Ammon's horn (tissue), 1 donor: ENCODE measurements around the gene HMGN4.

Experiments used
- DNase-seq: peaks from one replicate; pipeline ENCODE4 v3.0.0-alpha.2; 2016; ENCODE audit warnings: low spot score

The HMGN4 gene

DNA sequence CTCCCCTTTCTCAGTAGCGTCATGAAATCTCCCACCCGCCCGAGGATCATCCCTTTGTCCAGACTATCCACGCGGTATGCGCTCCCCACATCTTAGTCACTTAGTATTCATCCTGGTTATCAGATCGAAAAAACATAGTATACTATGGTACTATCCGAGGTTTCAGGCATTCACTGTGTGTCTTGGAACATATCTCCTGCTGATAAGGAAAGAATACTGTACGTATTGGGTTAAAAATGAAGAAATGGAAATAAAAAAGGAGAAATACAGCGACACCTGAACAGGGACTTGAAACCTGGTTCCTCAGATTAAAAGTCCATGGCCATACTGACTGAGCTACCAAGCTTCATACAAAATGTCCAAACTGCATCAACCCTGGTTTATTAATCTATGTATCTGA, 14.0 kb downstream of the HMGN4 start:
- no peak for DNase-seq

GRCh38 chr6:26552640-26553188, 14.5 kb downstream of the HMGN4 start:
- no peak for DNase-seq

DNA sequence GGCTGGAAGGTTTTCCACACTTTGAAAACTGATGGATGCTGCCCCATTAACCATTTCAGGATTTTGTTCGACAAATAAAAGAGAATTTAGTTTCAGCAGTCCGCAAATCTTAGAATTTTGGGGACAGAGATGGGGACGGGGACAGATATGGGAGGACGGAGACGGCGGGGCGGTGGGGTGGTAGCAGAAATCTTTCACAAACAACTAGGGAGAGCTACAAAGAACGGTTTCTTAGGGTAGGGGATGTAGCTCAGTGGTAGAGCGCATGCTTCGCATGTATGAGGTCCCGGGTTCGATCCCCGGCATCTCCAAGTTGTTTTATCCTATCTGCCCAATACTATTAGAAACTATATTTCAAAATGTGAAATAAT, 15.1 kb downstream of the HMGN4 start:
- peak; percentile 85 for DNase-seq

- DNase-seq: peak; percentile 73
Measured at GRCh38 chr6:26553635-26554446, 15.7 kb downstream of the HMGN4 start.

- DNase-seq: no peak
Measured at GRCh38 chr6:26554447-26554696, 16.2 kb downstream of the HMGN4 start.

DNA sequence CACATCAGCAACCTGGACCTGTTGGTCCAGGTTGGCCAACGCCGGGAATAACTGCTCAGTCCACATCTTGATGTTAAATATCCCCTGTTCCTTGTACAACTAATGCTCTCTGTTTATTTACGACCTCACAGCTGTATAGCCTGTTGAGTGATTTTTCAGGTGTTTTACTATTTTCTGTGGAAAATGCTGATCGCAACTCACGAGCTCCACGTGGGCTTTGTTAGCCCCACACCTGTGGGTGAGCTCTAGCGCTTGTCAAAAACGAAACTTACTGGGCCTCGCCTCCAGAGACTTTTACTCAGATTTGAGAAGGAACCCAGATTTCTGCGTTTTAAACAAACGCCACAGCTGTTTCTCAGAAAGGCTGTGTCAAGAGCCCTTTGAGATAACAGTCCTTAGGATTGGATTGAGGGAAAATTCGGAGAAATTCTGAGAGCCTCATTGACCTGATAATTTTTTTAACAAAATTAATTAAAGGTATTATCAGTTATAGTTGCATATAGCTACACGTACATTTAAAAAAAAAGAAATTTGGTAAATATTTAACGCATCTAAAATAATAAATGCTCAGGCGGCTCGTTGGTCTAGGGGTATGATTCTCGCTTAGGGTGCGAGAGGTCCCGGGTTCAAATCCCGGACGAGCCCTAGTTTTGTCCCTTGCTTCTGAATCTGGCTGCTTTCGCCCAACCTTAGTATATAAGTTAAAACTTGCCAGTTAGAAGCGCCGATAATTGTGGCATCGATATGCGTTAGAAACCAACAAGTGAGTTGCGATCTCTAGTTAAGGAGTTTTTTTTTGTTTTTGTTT, 16.7 kb downstream of the HMGN4 start:
- peak; percentile 54 for DNase-seq

- DNase-seq: no peak
Measured at GRCh38 chr6:26555505-26556262, 17.5 kb downstream of the HMGN4 start.

DNA sequence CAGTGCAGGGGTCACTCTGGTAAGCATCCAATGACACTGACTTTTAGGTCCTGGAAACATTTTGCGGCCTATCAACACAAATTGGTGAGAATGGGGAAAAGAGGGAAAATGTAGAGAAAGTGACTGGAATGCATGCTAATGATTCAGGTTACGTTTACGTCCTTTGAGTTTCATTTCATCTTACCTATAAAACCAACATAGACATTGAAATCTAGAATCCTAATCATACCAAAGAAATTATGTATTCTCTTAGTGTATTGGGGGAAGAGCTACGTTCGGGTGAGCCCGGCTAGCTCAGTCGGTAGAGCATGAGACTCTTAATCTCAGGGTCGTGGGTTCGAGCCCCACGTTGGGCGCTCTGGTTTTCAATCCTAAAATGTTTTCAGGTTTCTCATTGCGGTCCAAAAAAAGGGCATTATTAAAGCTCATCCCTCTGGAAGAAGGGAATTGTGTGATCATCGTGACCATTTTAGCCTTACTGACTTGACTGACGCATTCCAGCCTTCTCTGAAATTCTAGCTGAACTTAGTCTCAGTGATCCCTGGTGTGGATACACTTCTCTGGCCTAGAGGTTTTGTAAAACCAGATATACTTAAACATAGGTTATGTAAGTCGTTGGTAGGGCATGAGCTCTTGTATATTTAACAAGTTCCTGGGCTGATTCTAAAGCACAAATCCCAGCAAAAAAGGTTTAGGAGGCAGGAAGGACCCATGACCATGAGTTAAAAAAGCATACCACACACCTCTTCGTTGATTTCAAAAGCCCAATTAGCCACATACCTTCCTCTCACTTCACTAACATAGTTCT, 18.3 kb downstream of the HMGN4 start:
- DNase-seq: peak; percentile 55

DNA sequence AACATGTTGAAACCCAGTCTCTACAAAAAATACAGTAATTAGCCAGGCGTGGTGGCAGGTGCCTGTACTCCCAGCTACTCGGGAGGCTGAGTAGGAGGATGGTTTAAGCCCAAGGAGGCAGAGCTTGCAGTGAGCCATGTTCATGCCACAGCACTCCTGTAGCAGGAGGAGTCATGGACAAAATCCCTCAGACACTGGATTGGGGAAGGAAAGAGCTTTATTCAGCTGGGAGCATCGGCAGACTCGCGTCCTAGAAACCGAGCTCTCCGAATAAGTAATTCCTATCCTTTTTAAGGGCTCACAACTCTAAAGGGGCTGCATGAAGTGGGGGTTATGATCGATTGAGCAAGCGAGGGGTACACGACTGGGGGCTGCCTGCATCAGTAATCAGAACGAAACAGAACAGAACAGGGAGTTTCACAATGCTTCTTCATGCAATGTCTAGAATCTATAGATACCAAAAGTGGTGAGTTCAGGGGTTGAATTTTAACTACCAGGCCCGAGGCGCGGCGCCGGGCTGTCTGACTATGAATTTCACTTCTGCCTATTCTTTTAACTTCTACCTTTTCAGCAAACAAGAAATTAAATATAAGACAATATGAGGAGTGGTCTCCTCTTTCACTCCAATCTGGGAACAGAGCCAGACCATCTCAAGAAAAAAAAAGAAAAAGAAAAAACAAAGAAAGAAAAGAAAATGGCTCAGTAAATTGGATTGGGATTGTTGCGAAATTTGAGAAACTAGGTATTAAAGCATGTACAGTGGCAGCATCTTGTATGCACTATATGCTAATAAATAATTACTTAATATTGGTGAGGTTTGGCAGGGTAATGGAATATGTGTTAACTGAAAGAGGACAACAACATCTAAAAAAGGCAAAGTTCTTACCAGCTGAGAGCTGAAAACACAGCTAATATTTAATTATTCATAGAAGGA, 23.6 kb downstream of the HMGN4 start:
- DNase-seq: no peak

DNA sequence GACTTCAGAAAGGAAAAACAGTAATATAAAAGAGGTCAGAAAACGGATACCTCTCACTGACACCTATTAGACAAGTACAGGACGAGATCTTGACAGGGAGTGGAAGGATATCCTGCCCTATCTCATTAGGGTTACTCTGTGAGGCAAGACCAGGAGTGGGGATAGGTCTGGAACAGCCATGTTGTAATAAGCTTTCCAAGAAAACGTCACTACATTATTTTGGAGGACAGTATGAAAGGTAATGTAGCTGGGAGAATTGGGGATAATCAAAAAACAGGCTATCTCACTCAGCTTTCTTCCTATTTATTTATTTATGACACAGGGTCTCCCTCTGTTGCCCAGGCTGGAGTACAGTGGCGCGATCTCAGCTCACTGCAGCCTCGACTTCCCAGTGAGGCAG, 25.3 kb downstream of the HMGN4 start:
- no peak for DNase-seq

DNA sequence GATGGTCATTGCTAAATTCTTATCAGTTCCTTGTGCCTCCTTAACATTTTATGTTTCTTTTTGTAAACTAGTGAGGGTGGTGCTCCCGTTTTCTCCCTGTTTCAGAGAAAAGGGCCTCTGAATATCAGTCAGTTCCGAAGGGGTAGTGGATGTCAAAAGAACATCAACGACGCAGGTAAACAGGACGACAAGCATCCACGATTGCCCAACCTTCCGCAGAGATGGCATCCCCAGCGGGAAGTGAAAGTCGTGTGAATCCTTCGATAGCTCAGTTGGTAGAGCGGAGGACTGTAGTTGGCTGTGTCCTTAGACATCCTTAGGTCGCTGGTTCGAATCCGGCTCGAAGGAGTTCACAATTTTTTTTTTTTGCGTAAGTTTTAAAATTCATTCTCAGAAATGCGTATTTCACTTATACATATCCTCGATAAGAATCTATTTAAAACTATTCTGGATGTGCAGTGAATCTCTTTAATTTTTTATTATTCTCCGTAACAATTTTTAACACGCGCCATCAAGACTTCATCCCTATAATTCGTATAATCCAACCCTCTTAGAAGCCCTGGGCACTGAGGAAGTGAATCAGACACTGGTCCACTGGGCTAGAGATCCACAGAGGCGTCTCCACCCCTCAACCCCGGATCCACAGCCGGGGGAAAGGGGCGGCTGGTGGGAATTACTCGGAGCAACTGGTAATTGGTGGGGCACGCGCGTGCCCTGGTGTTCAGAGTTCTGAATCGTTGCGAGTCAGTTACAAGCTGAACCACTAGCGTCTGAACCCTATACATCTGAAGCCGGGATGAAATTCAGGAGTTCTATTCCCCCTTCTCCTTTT, 30.7 kb downstream of the HMGN4 start:
- peak; percentile 96 for DNase-seq

DNA sequence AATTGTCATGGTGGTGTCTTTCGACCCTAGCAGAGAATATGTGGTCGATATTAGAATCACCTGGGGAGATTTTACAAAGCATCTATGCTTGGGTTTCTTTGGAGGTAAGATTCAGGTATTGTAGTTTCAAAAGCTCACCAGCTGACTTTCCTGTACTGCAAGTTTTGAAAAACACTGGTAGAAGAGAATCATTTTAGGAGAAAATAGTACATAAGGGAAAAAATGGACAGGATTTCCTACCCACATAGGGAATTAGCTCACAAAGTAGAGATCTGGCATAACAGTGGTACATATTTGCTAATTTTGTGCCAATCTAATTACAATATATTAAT, 31.2 kb downstream of the HMGN4 start:
- no peak for DNase-seq

- DNase-seq: no peak
Measured at GRCh38 chr6:26570027-26570809, 32.1 kb downstream of the HMGN4 start.

DNA sequence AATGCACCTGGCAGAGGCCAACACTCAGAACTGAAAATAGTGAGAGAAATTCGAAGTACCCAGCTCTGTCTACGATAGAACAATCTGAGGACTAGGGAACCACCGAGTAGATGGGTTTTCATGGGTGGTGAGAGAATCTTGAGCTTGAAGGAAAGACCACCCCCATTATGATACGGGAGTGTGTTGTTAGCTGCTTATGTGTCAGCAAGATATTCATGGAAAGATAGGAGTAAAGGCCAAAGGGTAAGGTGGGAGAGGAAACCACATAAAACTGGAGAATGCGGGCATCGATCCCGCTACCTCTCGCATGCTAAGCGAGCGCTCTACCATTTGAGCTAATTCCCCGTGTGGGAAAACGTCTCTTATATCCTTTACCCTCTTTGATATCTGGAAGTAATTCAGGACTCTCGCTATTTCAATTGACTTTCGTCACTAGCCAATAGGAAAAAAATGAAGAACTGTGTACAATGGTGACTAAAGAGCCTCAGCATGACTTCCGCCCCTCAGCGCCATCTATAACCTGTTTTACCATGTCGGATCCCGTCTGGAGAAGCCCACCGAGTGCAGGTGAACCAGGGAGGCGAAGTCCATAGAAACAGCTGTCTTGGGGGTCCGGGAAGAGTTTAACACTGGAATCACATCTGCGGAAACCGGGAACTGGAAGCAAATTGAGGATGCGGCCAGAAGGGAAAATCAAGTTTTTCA, 33.6 kb downstream of the HMGN4 start:
- DNase-seq: peak; percentile 70

DNA sequence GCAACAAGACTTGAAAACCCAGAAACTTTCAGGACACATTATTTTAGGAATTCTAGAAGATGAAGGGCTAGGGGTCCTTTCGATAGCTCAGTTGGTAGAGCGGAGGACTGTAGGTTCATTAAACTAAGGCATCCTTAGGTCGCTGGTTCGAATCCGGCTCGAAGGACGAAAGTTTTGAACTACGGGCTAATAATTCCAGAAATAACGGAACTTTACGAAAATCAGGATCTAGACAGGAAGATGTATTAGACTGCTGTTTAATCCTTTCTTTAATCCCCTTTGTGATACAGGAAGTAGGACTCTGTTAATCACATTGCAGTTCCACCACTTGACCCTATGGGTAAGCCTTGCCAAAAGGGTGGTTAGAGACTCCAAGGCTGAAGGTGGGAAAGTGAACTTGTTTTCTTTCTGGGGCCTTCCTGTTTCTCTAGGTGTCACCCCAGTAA, 37.4 kb downstream of the HMGN4 start:
- DNase-seq: no peak

- DNase-seq: no peak
Measured at GRCh38 chr6:26576407-26576843, 38.3 kb downstream of the HMGN4 start.

DNA sequence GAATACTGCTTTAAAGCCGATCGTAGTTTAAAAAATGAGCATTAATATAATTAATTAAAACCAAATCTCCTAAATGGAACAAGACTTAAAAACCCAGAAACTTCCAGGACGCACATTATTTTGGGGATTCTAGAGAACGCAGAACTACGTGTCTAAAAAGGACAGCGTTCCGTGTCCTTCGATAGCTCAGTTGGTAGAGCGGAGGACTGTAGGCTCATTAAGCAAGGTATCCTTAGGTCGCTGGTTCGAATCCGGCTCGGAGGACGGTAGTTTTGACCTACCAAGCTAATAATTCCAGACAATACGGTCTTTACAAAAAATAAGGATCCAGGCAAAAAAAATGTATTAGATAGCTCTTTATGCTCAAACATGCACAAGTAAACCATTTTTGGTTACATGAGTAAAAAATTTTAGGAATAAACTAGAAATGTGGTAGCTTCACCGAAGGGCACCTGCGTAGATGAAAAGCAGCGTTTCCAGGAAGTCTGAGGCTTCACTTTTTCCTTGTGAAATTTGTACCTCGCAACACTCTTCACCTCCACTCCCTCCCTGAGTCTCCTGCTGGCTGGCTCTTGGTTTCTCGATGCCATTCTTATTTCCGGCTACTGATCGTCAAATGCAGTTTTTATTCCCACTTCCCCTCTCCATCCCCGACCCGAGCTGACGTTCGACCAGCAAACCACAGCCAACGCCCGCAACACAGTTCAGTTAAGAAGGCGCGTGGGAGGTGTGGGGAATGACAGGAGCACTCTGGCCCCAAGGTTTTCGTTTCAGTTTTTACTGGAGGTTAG, 39.0 kb downstream of the HMGN4 start:
- peak; percentile 49 for DNase-seq

- DNase-seq: no peak
Measured at GRCh38 chr6:26577720-26578072, 39.5 kb downstream of the HMGN4 start.
